Breast epithelium (tissue), 3 donors: Measurements from ENCODE around the gene TBL2.

Experiments
- CTCF ChIP-seq, 3 donors: fragments of 450-650 bp; IDR thresholded peaks; one replicate each; pipeline ENCODE4 v1.5.1; 2016 to 2017; ENCODE audit warnings: antibody characterized with exemption in 3 of 3, mild to moderate bottlenecking in 3 of 3, moderate library complexity in 3 of 3
- POLR2A ChIP-seq: fragments of 450-650 bp; IDR thresholded peaks from one replicate; pipeline ENCODE4 v1.6.1; 2016; ENCODE audit warnings: antibody characterized with exemption, mild to moderate bottlenecking, moderate library complexity
- POLR2AphosphoS5 ChIP-seq, 3 donors: sonication (generic); formaldehyde crosslinking; IDR thresholded peaks; one replicate each; pipeline ENCODE4 v1.6.1; 2017; ENCODE audit warnings: antibody characterized with exemption in 3 of 3

GRCh38 chr7:73618538-73618937 is 40.2 kb upstream of the TBL2 start:
- TF ChIP-seq CTCF (IDR thresholded peaks at IDR 0.05) (no peak), POLR2AphosphoS5 (IDR thresholded peaks at IDR 0.05) (no peak), POLR2A (no peak)
